ENCODE data around the gene C10orf90.

The C10orf90 gene

GRCh38 chr10:126391192-126391885 is 279.2 kb downstream of the C10orf90 start:
- H3K4me3 ChIP-seq (ENCODE audit: low read depth, low read length) = no peak overlapping the region
- no peak for DNase-seq (ENCODE audit: low read depth)
- no peak for TF ChIP-seq CTCF (IDR thresholded peaks at IDR 0.05; ENCODE audit: insufficient read depth, low read depth, low read length, missing control alignments)

GRCh38 chr10:126390324-126390723 is 280.2 kb downstream of the C10orf90 start:
- TF ChIP-seq CTCF (IDR thresholded peaks at IDR 0.05; ENCODE audit: insufficient read depth, low read depth, low read length, missing control alignments) = no peak
- no peak for DNase-seq (ENCODE audit: low read depth)
- H3K4me3 ChIP-seq (ENCODE audit: low read depth, low read length) = no peak overlapping the region

- no peak for TF ChIP-seq CTCF (IDR thresholded peaks at IDR 0.05; ENCODE audit: insufficient read depth, low read depth, low read length, missing control alignments)
- H3K4me3 ChIP-seq (ENCODE audit: low read depth, low read length) = no peak within 1 kb of the TSS
- no peak for DNase-seq (ENCODE audit: low read depth)
Observed at GRCh38 chr10:126387931-126388911, 282.3 kb downstream of the C10orf90 start, which contains the start of gene ADAM12. TSS of gene ADAM12 (minus strand) at chr10:126388477. CDS start at chr10:126388145, 332 bp downstream.

GRCh38 chr10:126387041-126387921 is 283.2 kb downstream of the C10orf90 start:
- DNase-seq (ENCODE audit: low read depth) = no peak
- no peak overlapping the region for H3K4me3 ChIP-seq (ENCODE audit: low read depth, low read length)
- TF ChIP-seq CTCF (IDR thresholded peaks at IDR 0.05; ENCODE audit: insufficient read depth, low read depth, low read length, missing control alignments) = no peak

- H3K4me3 ChIP-seq (ENCODE audit: low read depth, low read length) = no peak overlapping the region
- no peak for DNase-seq (ENCODE audit: low read depth)
- no peak for TF ChIP-seq CTCF (IDR thresholded peaks at IDR 0.05; ENCODE audit: insufficient read depth, low read depth, low read length, missing control alignments)
Observed at GRCh38 chr10:126384269-126384873, 286.1 kb downstream of the C10orf90 start.

Data from GM12865 (cell line).